Left lung (tissue), 10 donors: ENCODE measurements around the gene DPP7. TPM values are rescaled to one million over a fixed set of nuclear protein-coding genes. Genes with fewer than 3 reads are reported as not detected.
A peak's percentile ranks its signal among the peaks of the same experiment; 100 is the strongest.

Source experiments
- ATAC-seq: fragments of 200-7000 bp; cut with Tn5 transposase; one replicate; pipeline ENCODE4 v1.9.1; 2020; ENCODE audit warnings: moderate library complexity
- DNase-seq, 4 donors: peaks; one replicate each; pipeline ENCODE4 v3.0.0-alpha.2; 2013 to 2020
- H3K27ac ChIP-seq, 2 donors: fragments of 200-600 bp; sonication (generic) in 1 of 2; one replicate each; pipeline versions ENCODE4 v1.5.0 to v1.8.0; 2020 to 2021
- H3K27me3 ChIP-seq, 2 donors: fragments of 200-600 bp; sonication (generic) in 1 of 2; one replicate each; pipeline versions ENCODE4 v1.5.0 to v1.8.0; 2020 to 2021
- H3K36me3 ChIP-seq, 2 donors: fragments of 200-600 bp; sonication (generic) in 1 of 2; one replicate each; pipeline versions ENCODE4 v1.5.0 to v1.8.0; 2020 to 2021
- H3K4me1 ChIP-seq, 2 donors: fragments of 200-600 bp; one replicate each; pipeline ENCODE4 v1.8.0; 2021
- H3K4me3 ChIP-seq, 2 donors: fragments of 200-600 bp; sonication (generic) in 1 of 2; one replicate each; pipeline versions ENCODE4 v1.5.0 to v1.8.0; 2020 to 2021; ENCODE audit warnings: mild to moderate bottlenecking in 1 of 2
- H3K9me3 ChIP-seq, 2 donors: fragments of 200-600 bp; sonication (generic) in 1 of 2; one replicate each; pipeline versions ENCODE4 v1.5.0 to v1.8.0; 2020 to 2021
- intact Hi-C, 2 donors: fragments of 100-400 bp; cut with DNase I; formaldehyde crosslinking; loops; one replicate each; pipeline versions ENCODE4 v1.11.2 to v1.14.2; 2022
- polyA plus RNA-seq, 6 donors: library from polyadenylated mRNA; unstranded; fragments of 120-200 nt; gene quantifications; one replicate each; pipeline ENCODE4 v1.2.1, GENCODE V29; 2013; ENCODE audit not compliant: insufficient read length in 6 of 6
- total RNA-seq, 2 donors: library from RNA; stranded (reverse); fragmentation: NEBNext Ultra II Directional; extraction: Animal tissue kit (Norgen Biotek cat#: 25700); gene quantifications; one replicate each; pipeline ENCODE4 v1.2.1, GENCODE V29; 2021
- TF ChIP-seq, protein P1 (sequence below), 2 donors: fragments of 200-600 bp; sonication (generic) in 1 of 2; IDR thresholded peaks; one replicate each; pipeline versions ENCODE4 v1.5.0 to v1.8.0; 2021; ENCODE audit warnings: antibody characterized with exemption in 2 of 2
- donor health status: DM: no; HTN: yes; CAD: no.
- donor health status: DM: no; HTN: no; CAD: no.

The DPP7 gene
- total and polyA plus RNA-seq, 8 donors = 35.8 to 165 (median 47.9) TPM

GRCh38 chr9:137066096-137066861 is 48.3 kb downstream of the DPP7 start:
- Histone ChIP-seq H3K4me1 (peaks cover 11 to 30% of the 10 kb centered on the region in 2 donors), H3K4me3 (no peak overlapping the region), H3K27me3 (peaks cover 0 to 21% of the 10 kb centered on the region in 2 donors), H3K27ac (no peak overlapping the region), H3K9me3 (no peaks in the 10 kb centered on the region), H3K36me3 (no peaks in the 10 kb centered on the region)
- TF ChIP-seq, protein P1, sequence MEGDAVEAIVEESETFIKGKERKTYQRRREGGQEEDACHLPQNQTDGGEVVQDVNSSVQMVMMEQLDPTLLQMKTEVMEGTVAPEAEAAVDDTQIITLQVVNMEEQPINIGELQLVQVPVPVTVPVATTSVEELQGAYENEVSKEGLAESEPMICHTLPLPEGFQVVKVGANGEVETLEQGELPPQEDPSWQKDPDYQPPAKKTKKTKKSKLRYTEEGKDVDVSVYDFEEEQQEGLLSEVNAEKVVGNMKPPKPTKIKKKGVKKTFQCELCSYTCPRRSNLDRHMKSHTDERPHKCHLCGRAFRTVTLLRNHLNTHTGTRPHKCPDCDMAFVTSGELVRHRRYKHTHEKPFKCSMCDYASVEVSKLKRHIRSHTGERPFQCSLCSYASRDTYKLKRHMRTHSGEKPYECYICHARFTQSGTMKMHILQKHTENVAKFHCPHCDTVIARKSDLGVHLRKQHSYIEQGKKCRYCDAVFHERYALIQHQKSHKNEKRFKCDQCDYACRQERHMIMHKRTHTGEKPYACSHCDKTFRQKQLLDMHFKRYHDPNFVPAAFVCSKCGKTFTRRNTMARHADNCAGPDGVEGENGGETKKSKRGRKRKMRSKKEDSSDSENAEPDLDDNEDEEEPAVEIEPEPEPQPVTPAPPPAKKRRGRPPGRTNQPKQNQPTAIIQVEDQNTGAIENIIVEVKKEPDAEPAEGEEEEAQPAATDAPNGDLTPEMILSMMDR (IDR thresholded peaks at IDR 0.05) = no peak
- intact Hi-C loops = loop anchor here in 1 of 2 donors (10.0 kb wide), 1 partner anchor 281 kb away; no protein-coding TSS in a partner anchor
- DNase-seq (no peak), ATAC-seq (no peak)

DNA sequence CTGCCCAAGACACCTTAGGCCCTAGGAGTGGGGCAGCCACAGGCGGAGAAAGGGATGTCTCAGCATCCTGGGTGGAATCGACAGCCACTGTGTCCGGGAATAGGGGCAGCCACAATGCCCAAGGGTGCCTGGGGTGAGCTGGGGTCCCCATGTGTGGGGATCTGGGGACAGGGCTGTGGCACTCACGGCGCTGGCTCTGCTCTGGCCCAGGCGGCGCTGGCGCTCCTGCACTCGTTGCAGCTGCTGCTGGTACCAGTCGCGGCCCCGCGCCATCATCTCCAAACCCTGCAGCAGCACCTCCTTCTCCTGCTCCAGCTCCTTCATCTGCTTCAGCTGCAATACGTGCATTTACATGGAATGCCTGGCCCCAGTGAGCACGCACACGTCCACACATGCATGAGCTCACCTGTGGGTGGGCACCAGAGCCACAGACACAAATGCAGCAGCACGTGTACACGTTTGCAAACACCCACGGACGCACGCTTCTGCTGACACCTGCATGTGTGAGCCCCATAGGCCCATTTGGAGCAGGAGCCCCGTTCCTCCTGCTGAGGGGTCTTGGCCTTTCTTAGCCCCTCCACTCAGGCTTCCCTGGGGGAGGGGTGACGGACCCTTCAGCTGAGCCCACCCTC is 49.1 kb downstream of the DPP7 start:
- no peak for ATAC-seq
- no peaks in the 10 kb centered on the region for H3K9me3 ChIP-seq
- TF ChIP-seq, protein P1 (IDR thresholded peaks at IDR 0.05) = no peak
- peaks cover 0 to 21% of the 10 kb centered on the region in 2 donors for H3K27me3 ChIP-seq
- no peak overlapping the region for H3K27ac ChIP-seq
- no peak for DNase-seq
- intact Hi-C loops = loop anchor here in 1 of 2 donors (10.0 kb wide), 1 partner anchor 281 kb away; no protein-coding TSS in a partner anchor
- H3K4me3 ChIP-seq = no peak overlapping the region
- H3K4me1 ChIP-seq = peaks cover 5 to 22% of the 10 kb centered on the region in 2 donors
- no peaks in the 10 kb centered on the region for H3K36me3 ChIP-seq

GRCh38 chr9:137064880-137065164 is 49.7 kb downstream of the DPP7 start:
- Histone ChIP-seq H3K36me3 (no peaks in the 10 kb centered on the region), H3K4me3 (no peak overlapping the region), H3K4me1 (peaks cover 5 to 16% of the 10 kb centered on the region in 2 donors), H3K9me3 (no peaks in the 10 kb centered on the region), H3K27ac (no peak overlapping the region), H3K27me3 (peaks cover 0 to 17% of the 10 kb centered on the region in 2 donors)
- DNase-seq (no peak), ATAC-seq (no peak)
- TF ChIP-seq, protein P1 (IDR thresholded peaks at IDR 0.05) = no peak
- intact Hi-C loops = loop anchor here in 1 of 2 donors (10.0 kb wide), 1 partner anchor 280 kb away; no protein-coding TSS in a partner anchor

DNA sequence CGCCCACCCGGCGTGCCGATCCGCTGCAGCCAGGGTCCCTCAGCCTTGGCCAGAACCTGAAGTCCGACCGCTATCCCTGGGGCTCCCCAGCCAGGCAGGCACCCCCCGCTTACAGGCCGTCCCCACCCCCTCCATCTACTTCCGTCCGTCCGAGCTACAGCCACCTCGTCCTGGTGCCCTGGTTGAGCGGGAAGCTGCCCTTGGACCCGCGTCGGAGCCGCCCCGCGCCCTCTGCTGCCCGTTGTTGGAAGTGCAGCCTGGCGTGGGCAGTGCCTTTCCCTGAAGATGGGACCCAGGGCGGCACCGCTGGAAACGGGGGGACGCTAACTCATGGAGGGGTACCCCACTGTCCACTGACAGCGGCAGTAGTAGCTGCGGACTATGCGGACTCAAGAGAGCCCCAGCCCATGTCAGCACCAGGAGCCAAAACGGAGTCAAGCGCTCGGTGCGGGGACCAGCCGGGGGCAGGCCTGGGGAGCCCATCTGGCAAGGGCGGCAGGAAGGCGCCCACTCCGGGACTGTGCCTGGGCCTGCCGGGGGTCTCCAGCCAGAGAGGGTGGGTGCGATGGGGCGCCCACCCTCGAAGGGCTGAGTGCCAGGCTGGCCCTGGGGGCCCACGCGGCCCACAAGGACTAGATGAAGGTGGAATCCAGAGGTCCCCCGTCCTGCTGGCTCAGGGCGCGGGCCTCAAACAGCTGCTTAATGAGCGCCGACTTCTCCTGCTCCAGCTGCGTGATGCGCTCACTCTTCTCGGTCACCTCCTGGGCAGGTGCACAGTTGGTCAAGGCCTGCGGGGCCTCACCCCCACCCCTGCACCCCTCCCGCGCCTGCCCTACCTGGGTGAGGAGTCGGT is 50.3 kb downstream of the DPP7 start:
- H3K4me1 ChIP-seq = peaks cover under 1 to 11% of the 10 kb centered on the region in 2 donors
- peaks cover 0 to 11% of the 10 kb centered on the region in 2 donors for H3K27me3 ChIP-seq
- no peak overlapping the region for H3K27ac ChIP-seq
- H3K9me3 ChIP-seq = no peaks in the 10 kb centered on the region
- no peaks in the 10 kb centered on the region for H3K36me3 ChIP-seq
- TF ChIP-seq, protein P1 (IDR thresholded peaks at IDR 0.05) = peak; percentile 95 to 97
- H3K4me3 ChIP-seq = no peak overlapping the region
- ATAC-seq = peak; percentile 80
- peak in 2 of 4 donors; percentile 61 to 95 for DNase-seq
- intact Hi-C loops = loop anchor here in 1 of 2 donors (10.0 kb wide), 1 partner anchor 279 kb away; no protein-coding TSS in a partner anchor
